NB4 (cell line): ENCODE measurements around the gene ZSWIM2.

ENCODE experiments used
- MYC ChIP-seq: IDR thresholded peaks from 2 replicates; pipeline ENCODE4 v1.6.1; 2011; ENCODE audit warnings: low read depth, low read length
- POLR2A ChIP-seq: IDR thresholded peaks from 2 replicates; pipeline ENCODE4 v1.6.1; 2011; ENCODE audit warnings: mild to moderate bottlenecking; ENCODE audit not compliant: insufficient read length; ENCODE audit errors: extremely low read depth
- TF ChIP-seq, protein P1 (sequence below): IDR thresholded peaks from one replicate; pipeline ENCODE4 v1.5.1; 2012; ENCODE audit warnings: low read depth, low read length
- TF ChIP-seq, protein P2 (sequence below): IDR thresholded peaks from 2 replicates; pipeline ENCODE4 v1.6.1; 2011; ENCODE audit warnings: low read depth, low read length

DNA sequence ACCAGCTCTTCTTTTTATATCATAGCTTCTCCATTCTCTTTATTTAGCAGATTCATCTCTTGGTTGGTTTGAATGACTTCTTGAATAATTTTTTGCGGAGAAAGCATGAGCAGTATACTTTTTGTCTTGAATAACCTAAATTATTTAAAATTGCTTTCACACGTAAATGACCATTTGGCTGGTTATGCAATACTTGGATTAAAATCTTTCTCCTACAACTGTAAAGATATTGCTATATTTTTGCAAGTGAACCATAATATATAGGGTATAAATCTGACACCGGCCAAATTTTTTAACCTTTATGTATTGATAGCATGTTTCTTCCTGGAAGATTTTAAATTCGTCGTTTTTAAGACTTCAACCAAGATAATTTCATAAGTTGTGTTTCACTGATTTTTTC lies 6.2 kb upstream of the ZSWIM2 start:
- TF ChIP-seq, protein P1, sequence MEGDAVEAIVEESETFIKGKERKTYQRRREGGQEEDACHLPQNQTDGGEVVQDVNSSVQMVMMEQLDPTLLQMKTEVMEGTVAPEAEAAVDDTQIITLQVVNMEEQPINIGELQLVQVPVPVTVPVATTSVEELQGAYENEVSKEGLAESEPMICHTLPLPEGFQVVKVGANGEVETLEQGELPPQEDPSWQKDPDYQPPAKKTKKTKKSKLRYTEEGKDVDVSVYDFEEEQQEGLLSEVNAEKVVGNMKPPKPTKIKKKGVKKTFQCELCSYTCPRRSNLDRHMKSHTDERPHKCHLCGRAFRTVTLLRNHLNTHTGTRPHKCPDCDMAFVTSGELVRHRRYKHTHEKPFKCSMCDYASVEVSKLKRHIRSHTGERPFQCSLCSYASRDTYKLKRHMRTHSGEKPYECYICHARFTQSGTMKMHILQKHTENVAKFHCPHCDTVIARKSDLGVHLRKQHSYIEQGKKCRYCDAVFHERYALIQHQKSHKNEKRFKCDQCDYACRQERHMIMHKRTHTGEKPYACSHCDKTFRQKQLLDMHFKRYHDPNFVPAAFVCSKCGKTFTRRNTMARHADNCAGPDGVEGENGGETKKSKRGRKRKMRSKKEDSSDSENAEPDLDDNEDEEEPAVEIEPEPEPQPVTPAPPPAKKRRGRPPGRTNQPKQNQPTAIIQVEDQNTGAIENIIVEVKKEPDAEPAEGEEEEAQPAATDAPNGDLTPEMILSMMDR = no peak
- TF ChIP-seq POLR2A (no peak), MYC (no peak)
- TF ChIP-seq, protein P2, sequence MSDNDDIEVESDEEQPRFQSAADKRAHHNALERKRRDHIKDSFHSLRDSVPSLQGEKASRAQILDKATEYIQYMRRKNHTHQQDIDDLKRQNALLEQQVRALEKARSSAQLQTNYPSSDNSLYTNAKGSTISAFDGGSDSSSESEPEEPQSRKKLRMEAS = no peak
